Suprapubic skin (tissue), 4 donors: ENCODE results near the gene UNC45A.

Source experiments
- EP300 ChIP-seq: sonication (generic); formaldehyde crosslinking; IDR thresholded peaks from one replicate; pipeline ENCODE4 v1.6.1; 2017; ENCODE audit warnings: antibody characterized with exemption
- POLR2A ChIP-seq, 2 donors: fragments of 450-650 bp; IDR thresholded peaks; one replicate each; pipeline ENCODE4 v1.6.1; 2017; ENCODE audit warnings: antibody characterized with exemption in 2 of 2, mild to moderate bottlenecking in 2 of 2, moderate library complexity in 2 of 2
- POLR2AphosphoS5 ChIP-seq, 3 donors: sonication (generic); formaldehyde crosslinking; IDR thresholded peaks; one replicate each; pipeline ENCODE4 v1.6.1; 2017; ENCODE audit warnings: antibody characterized with exemption in 3 of 3
- TF ChIP-seq, protein P1 (sequence below), 2 donors: fragments of 200-600 bp in 1 of 2; fragments of 450-650 bp in 1 of 2; sonication (generic) in 1 of 2; IDR thresholded peaks; one replicate each; pipeline ENCODE4 v1.5.1; 2016 to 2019; ENCODE audit warnings: antibody characterized with exemption in 2 of 2, mild to moderate bottlenecking in 1 of 2, moderate library complexity in 1 of 2

DNA sequence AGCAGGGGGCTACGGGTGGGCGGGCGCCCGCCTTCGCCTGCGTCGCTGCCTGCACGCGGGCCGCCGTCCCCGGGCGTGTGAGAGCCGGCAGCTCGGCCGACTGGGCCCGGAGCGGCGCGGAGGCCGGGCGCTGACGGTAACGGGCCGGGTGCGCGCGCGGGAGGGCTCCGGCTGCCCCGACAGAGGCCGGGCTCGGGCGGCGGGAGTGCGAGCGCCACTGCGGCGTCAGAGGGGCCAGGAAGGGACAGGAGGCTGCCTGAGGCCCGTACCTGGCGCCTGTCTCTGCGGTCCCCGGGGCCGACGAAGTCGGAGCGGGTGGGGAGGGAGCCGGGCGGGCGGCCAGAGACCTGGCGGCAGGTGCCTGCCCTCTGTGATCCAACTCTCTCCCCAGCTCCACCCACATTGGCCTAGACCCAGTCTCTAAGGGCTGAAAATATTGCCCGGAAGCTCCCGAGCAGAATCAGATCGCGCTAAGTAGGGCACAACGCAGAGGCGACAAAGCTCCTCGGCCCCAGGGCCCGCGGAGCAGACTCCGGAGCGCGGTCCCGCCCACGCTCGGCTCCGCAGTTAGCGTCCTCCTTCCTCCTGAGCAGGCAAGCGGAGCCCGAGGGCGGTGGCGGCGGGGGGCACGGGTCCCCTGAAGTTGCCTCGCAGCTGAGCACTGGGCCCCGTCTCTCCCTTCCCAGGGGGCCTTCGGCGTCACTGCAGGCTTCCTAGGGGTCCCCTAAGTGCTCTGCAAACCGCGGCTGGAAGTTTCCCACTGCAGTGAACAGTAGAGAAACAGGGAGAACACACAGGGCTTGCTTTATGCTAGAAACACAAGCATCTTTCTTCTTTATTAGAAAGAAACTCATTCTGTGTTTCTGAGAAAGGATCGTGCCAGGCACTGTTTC lies 32.0 kb upstream of the UNC45A start, which contains the start of gene MAN2A2:
- TF ChIP-seq, protein P1, sequence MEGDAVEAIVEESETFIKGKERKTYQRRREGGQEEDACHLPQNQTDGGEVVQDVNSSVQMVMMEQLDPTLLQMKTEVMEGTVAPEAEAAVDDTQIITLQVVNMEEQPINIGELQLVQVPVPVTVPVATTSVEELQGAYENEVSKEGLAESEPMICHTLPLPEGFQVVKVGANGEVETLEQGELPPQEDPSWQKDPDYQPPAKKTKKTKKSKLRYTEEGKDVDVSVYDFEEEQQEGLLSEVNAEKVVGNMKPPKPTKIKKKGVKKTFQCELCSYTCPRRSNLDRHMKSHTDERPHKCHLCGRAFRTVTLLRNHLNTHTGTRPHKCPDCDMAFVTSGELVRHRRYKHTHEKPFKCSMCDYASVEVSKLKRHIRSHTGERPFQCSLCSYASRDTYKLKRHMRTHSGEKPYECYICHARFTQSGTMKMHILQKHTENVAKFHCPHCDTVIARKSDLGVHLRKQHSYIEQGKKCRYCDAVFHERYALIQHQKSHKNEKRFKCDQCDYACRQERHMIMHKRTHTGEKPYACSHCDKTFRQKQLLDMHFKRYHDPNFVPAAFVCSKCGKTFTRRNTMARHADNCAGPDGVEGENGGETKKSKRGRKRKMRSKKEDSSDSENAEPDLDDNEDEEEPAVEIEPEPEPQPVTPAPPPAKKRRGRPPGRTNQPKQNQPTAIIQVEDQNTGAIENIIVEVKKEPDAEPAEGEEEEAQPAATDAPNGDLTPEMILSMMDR (IDR thresholded peaks at IDR 0.05), result no peak
- no peak for TF ChIP-seq POLR2A (IDR thresholded peaks at IDR 0.05)
- TF ChIP-seq EP300, result no peak
- peak in 1 of 3 donors; percentile 4 for TF ChIP-seq POLR2AphosphoS5 (IDR thresholded peaks at IDR 0.05)
